HEK293 (cell line): ENCODE results near the gene HOGA1.

Source experiments
- CTCF ChIA-PET: fragments of 350-600 bp; formaldehyde crosslinking; extraction: SDS; loops from one replicate; lab custom pipeline; 2021; ENCODE audit warnings: antibody characterized with exemption; lab: Yijun Ruan, JAX
- POLR2A ChIA-PET: fragments of 300-600 bp; formaldehyde crosslinking; extraction: SDS; loops from one replicate; lab custom pipeline; 2020; ENCODE audit warnings: antibody characterized with exemption, inconsistent platforms; lab: Yijun Ruan, JAX
- H3K27ac ChIP-seq: fragments of 200-500 bp; sonication (Bioruptor generic); 2 replicates; pipeline ENCODE4 v1.5.1; 2014; ENCODE audit warnings: low read depth, low read length, control low read depth, inconsistent platforms; ENCODE audit errors: extremely low read depth
- H3K36me3 ChIP-seq, 2 experiments: fragments of 200-500 bp in 1 of 2; sonication (Bioruptor generic) in 1 of 2; 1 replicate in 1 of 2; 2 replicates in 1 of 2; pipeline ENCODE4 v1.5.1; 2014 to 2017; ENCODE audit warnings: inconsistent platforms in 2 of 2, low read length in 2 of 2; ENCODE audit not compliant: control insufficient read depth in 2 of 2, insufficient read depth in 1 of 2
- H3K4me1 ChIP-seq: fragments of 200-500 bp; sonication (Bioruptor generic); 2 replicates; pipeline ENCODE4 v1.5.1; 2014; ENCODE audit warnings: mild to moderate bottlenecking, low read length, inconsistent platforms; ENCODE audit not compliant: control insufficient read depth, insufficient read depth
- H3K4me3 ChIP-seq: 2 replicates; pipeline ENCODE4 v1.5.1; 2011; ENCODE audit warnings: low read depth, mild to moderate bottlenecking, control low read depth, low read length, moderate library complexity
- H3K9me3 ChIP-seq: fragments of 200-500 bp; sonication (Bioruptor generic); 2 replicates; pipeline ENCODE4 v1.5.1; 2014; ENCODE audit warnings: low read depth, low read length, inconsistent platforms; ENCODE audit not compliant: control insufficient read depth, insufficient read depth
- GFI1B ChIP-seq: fragments of 450-650 bp; formaldehyde crosslinking; IDR thresholded peaks from 2 replicates; pipeline ENCODE4 v1.5.1; 2016; ENCODE audit warnings: missing biosample characterization, missing genetic modification characterization
- KLF16 ChIP-seq: fragments of 450-650 bp; formaldehyde crosslinking; IDR thresholded peaks from 2 replicates; pipeline ENCODE4 v1.5.1; 2017; ENCODE audit warnings: missing biosample characterization, missing genetic modification characterization
- KLF9 ChIP-seq: fragments of 450-650 bp; formaldehyde crosslinking; IDR thresholded peaks from 2 replicates; pipeline ENCODE4 v1.5.1; 2016; ENCODE audit warnings: missing biosample characterization, missing genetic modification characterization, low read depth
- REST ChIP-seq: fragments of 450-650 bp; formaldehyde crosslinking; IDR thresholded peaks from 2 replicates; pipeline ENCODE4 v1.5.1; 2016; ENCODE audit warnings: missing biosample characterization, missing genetic modification characterization
- SALL2 ChIP-seq: fragments of 450-650 bp; formaldehyde crosslinking; IDR thresholded peaks from 2 replicates; pipeline ENCODE4 v1.5.0; 2017; ENCODE audit warnings: missing biosample characterization, mild to moderate bottlenecking, missing genetic modification characterization, borderline replicate concordance
- SETDB1 ChIP-seq: IDR thresholded peaks from one replicate; pipeline ENCODE4 v1.6.1; 2017; ENCODE audit warnings: mild to moderate bottlenecking, low read length, moderate library complexity, mixed read lengths; ENCODE audit not compliant: insufficient read length
- YY2 ChIP-seq: fragments of 450-650 bp; formaldehyde crosslinking; IDR thresholded peaks from 2 replicates; pipeline ENCODE4 v1.5.1; 2016; ENCODE audit warnings: missing biosample characterization, missing genetic modification characterization
- ZBTB1 ChIP-seq: fragments of 450-650 bp; formaldehyde crosslinking; IDR thresholded peaks from 2 replicates; pipeline ENCODE4 v1.5.1; 2016; ENCODE audit warnings: missing biosample characterization, missing genetic modification characterization
- ZBTB7A ChIP-seq: fragments of 450-650 bp; formaldehyde crosslinking; IDR thresholded peaks from 2 replicates; pipeline ENCODE4 v1.5.1; 2016; ENCODE audit warnings: low read depth, missing biosample characterization, missing genetic modification characterization
- ZNF148 ChIP-seq: fragments of 450-650 bp; formaldehyde crosslinking; IDR thresholded peaks from 2 replicates; pipeline ENCODE4 v1.5.0; 2017; ENCODE audit warnings: missing biosample characterization, missing genetic modification characterization, borderline replicate concordance
- ZNF16 ChIP-seq: fragments of 450-650 bp; formaldehyde crosslinking; IDR thresholded peaks from 2 replicates; pipeline ENCODE4 v1.5.1; 2016; ENCODE audit warnings: low read depth, missing biosample characterization, missing genetic modification characterization
- ZNF184 ChIP-seq: fragments of 450-650 bp; IDR thresholded peaks from 2 replicates; pipeline ENCODE4 v1.5.1; 2018; ENCODE audit warnings: missing biosample characterization, mild to moderate bottlenecking, missing genetic modification characterization
- ZNF266 ChIP-seq: fragments of 450-650 bp; formaldehyde crosslinking; IDR thresholded peaks from 2 replicates; pipeline ENCODE4 v1.5.1; 2016; ENCODE audit warnings: missing biosample characterization, missing genetic modification characterization, low read depth
- ZNF274 ChIP-seq, 2 experiments: fragments of 200-500 bp in 1 of 2; fragments of 450-650 bp in 1 of 2; sonication (Bioruptor generic) in 1 of 2; formaldehyde crosslinking in 1 of 2; IDR thresholded peaks; 2 replicates each; pipeline versions ENCODE4 v1.5.1 to v1.6.1; 2014 to 2016; ENCODE audit warnings: borderline replicate concordance in 1 of 2, inconsistent platforms in 1 of 2, low read length in 1 of 2, missing biosample characterization in 1 of 2, missing genetic modification characterization in 1 of 2
- ZNF292 ChIP-seq: fragments of 450-650 bp; formaldehyde crosslinking; IDR thresholded peaks from 2 replicates; pipeline ENCODE4 v1.5.1; 2016; ENCODE audit warnings: low read depth, missing biosample characterization, missing genetic modification characterization, borderline replicate concordance
- ZNF354C ChIP-seq: fragments of 450-650 bp; formaldehyde crosslinking; IDR thresholded peaks from 2 replicates; pipeline ENCODE4 v1.5.1; 2016; ENCODE audit warnings: missing biosample characterization, missing genetic modification characterization, low read depth, borderline replicate concordance
- ZNF398 ChIP-seq: fragments of 450-650 bp; formaldehyde crosslinking; IDR thresholded peaks from 2 replicates; pipeline ENCODE4 v1.5.1; 2017; ENCODE audit warnings: missing biosample characterization, missing genetic modification characterization
- ZNF404 ChIP-seq: fragments of 450-650 bp; formaldehyde crosslinking; IDR thresholded peaks from 2 replicates; pipeline ENCODE4 v1.5.1; 2017; ENCODE audit warnings: missing biosample characterization, missing genetic modification characterization
- ZNF426 ChIP-seq: fragments of 450-650 bp; formaldehyde crosslinking; IDR thresholded peaks from 2 replicates; pipeline ENCODE4 v1.5.1; 2017; ENCODE audit warnings: missing biosample characterization, missing genetic modification characterization, mild to moderate bottlenecking, inconsistent platforms, moderate library complexity
- ZNF433 ChIP-seq: fragments of 450-650 bp; formaldehyde crosslinking; IDR thresholded peaks from 2 replicates; pipeline ENCODE4 v1.5.1; 2016; ENCODE audit warnings: missing biosample characterization, missing genetic modification characterization, low read depth
- ZNF544 ChIP-seq: fragments of 450-650 bp; formaldehyde crosslinking; IDR thresholded peaks from 2 replicates; pipeline ENCODE4 v1.5.0; 2017; ENCODE audit warnings: missing biosample characterization, missing genetic modification characterization
- ZNF558 ChIP-seq: fragments of 450-650 bp; formaldehyde crosslinking; IDR thresholded peaks from 2 replicates; pipeline ENCODE4 v1.5.1; 2016; ENCODE audit warnings: missing biosample characterization, missing genetic modification characterization
- ZNF571 ChIP-seq: fragments of 450-650 bp; formaldehyde crosslinking; IDR thresholded peaks from 2 replicates; pipeline ENCODE4 v1.5.0; 2017; ENCODE audit warnings: missing biosample characterization, missing genetic modification characterization
- ZNF580 ChIP-seq: fragments of 450-650 bp; formaldehyde crosslinking; IDR thresholded peaks from 2 replicates; pipeline ENCODE4 v1.5.1; 2016; ENCODE audit warnings: missing biosample characterization, missing genetic modification characterization
- ZNF623 ChIP-seq: fragments of 450-650 bp; formaldehyde crosslinking; IDR thresholded peaks from 2 replicates; pipeline ENCODE4 v1.5.1; 2016; ENCODE audit warnings: missing biosample characterization, missing genetic modification characterization
- ZNF639 ChIP-seq: fragments of 450-650 bp; formaldehyde crosslinking; IDR thresholded peaks from 2 replicates; pipeline ENCODE4 v1.5.1; 2016; ENCODE audit warnings: missing biosample characterization, missing genetic modification characterization
- ZNF654 ChIP-seq: fragments of 450-650 bp; formaldehyde crosslinking; IDR thresholded peaks from 2 replicates; pipeline ENCODE4 v1.5.1; 2016; ENCODE audit warnings: low read depth, missing biosample characterization, missing genetic modification characterization
- ZNF664 ChIP-seq: fragments of 450-650 bp; formaldehyde crosslinking; IDR thresholded peaks from 2 replicates; pipeline ENCODE4 v1.5.1; 2016; ENCODE audit warnings: missing biosample characterization, missing genetic modification characterization
- ZNF707 ChIP-seq: fragments of 450-650 bp; formaldehyde crosslinking; IDR thresholded peaks from 2 replicates; pipeline ENCODE4 v1.5.1; 2016; ENCODE audit warnings: missing biosample characterization, missing genetic modification characterization
- ZXDB ChIP-seq: fragments of 450-650 bp; formaldehyde crosslinking; IDR thresholded peaks from 2 replicates; pipeline ENCODE4 v1.5.1; 2016; ENCODE audit warnings: missing biosample characterization, missing genetic modification characterization

HOGA1 gene

GRCh38 chr10:97635577-97635976, 51.4 kb downstream of the HOGA1 start:
- no peaks in the 10 kb centered on the region for H3K36me3 ChIP-seq
- ChIA-PET POLR2A (no interaction called here), CTCF (no interaction called here)
- H3K4me1 ChIP-seq = no peaks in the 10 kb centered on the region
- H3K27ac ChIP-seq = no peak overlapping the region
- no peaks in the 10 kb centered on the region for H3K9me3 ChIP-seq
- no peak overlapping the region for H3K4me3 ChIP-seq
- peak; percentile 90; the same call in 1 of the 2 replicates for TF ChIP-seq ZNF354C (tag by site-specific recombination)
- no peak for TF ChIP-seq ZNF544 (tag by site-specific recombination)
- TF ChIP-seq SETDB1 = no peak
- peak; percentile 88 for TF ChIP-seq ZNF558 (tag by site-specific recombination)
- no peak for TF ChIP-seq ZNF274 (IDR thresholded peaks at IDR 0.05; ENCODE audit: low read length)
- no peak for TF ChIP-seq ZNF274 (tag by site-specific recombination; IDR thresholded peaks at IDR 0.05; ENCODE audit: borderline replicate concordance)
- 0 out of 2 replicates have a peak, but pooled peaks have one; percentile 56 for TF ChIP-seq ZNF292 (tag by site-specific recombination)
- TF ChIP-seq ZNF664 = peak; percentile 82
- TF ChIP-seq ZNF148 (tag by site-specific recombination) = no peak
- peak; percentile 83 for TF ChIP-seq ZNF623
- TF ChIP-seq KLF9 (tag by site-specific recombination) = no peak
- TF ChIP-seq ZNF639 (tag by site-specific recombination) = peak; percentile 55; the same call in 1 of the 2 replicates
- peak; percentile 92 for TF ChIP-seq ZNF433 (tag by site-specific recombination)
- no peak for TF ChIP-seq ZNF571 (tag by site-specific recombination)
- TF ChIP-seq ZXDB (tag by site-specific recombination) = peak; percentile 70
- TF ChIP-seq ZNF16 (tag by site-specific recombination) = no peak
- TF ChIP-seq ZNF426 (tag by site-specific recombination) = peak; percentile 94
- TF ChIP-seq ZBTB7A (tag by site-specific recombination) = peak; percentile 36; the same call in 1 of the 2 replicates
- no peak for TF ChIP-seq ZNF398 (tag by site-specific recombination)
- no peak for TF ChIP-seq SALL2 (tag by site-specific recombination)
- TF ChIP-seq ZNF404 (tag by site-specific recombination) = peak; percentile 93
- no peak for TF ChIP-seq KLF16
- no peak for TF ChIP-seq YY2 (tag by site-specific recombination)
- TF ChIP-seq ZNF707 (tag by site-specific recombination) = no peak
- TF ChIP-seq ZNF184 (tag by site-specific recombination) = no peak
- 0 out of 2 replicates have a peak, but pooled peaks have one; percentile 42 for TF ChIP-seq ZBTB1 (tag by site-specific recombination)
- TF ChIP-seq ZNF654 (tag by site-specific recombination) = peak; percentile 50
- TF ChIP-seq ZNF580 = peak; percentile 57; the same call in 1 of the 2 replicates
- TF ChIP-seq REST (tag by site-specific recombination) = peak; percentile 71
- peak; percentile 55; the same call in 1 of the 2 replicates for TF ChIP-seq GFI1B (tag by site-specific recombination)
- peak; percentile 66; the same call in 1 of the 2 replicates for TF ChIP-seq ZNF266 (tag by site-specific recombination)
